NCI-H2171 treated with DMSO at 0.1 percent for 48 hours (cell line): Measurements from ENCODE around the gene YBX2.
"Not testable (repeated sequence)": the region's sequence is repeated elsewhere in the genome, so short reads cannot be mapped to it uniquely, and the experiment has no call there.

Source experiments
- DNase-seq: peaks from one replicate; lab custom pipeline; 2025; lab: John Stamatoyannopoulos, UW

Gene YBX2

GRCh38 chr17:7262935-7263800 is 31.3 kb downstream of the YBX2 start:
- peak; percentile 16 for DNase-seq

- DNase-seq = peak; percentile 73
Measured at GRCh38 chr17:7262192-7262934, 32.1 kb downstream of the YBX2 start, which contains the start of gene CLDN7. TSS of gene CLDN7 (minus strand) at chr17:7262478. CDS start at chr17:7262043, 435 bp downstream.

- no peak for DNase-seq
Measured at GRCh38 chr17:7261379-7262191, 32.9 kb downstream of the YBX2 start.

- DNase-seq = peak; percentile 17
Measured at GRCh38 chr17:7260651-7261378, 33.6 kb downstream of the YBX2 start.

GRCh38 chr17:7260151-7260550 is 34.3 kb downstream of the YBX2 start:
- no peak for DNase-seq

- DNase-seq = no peak
Measured at GRCh38 chr17:7259555-7259889, 34.9 kb downstream of the YBX2 start.

GRCh38 chr17:7258731-7259554 is 35.5 kb downstream of the YBX2 start:
- DNase-seq = no peak

GRCh38 chr17:7256766-7257456 is 37.5 kb downstream of the YBX2 start:
- DNase-seq = no peak

- no peak for DNase-seq
Measured at GRCh38 chr17:7254511-7254910, 39.9 kb downstream of the YBX2 start.

GRCh38 chr17:7253082-7253481 is 41.4 kb downstream of the YBX2 start:
- DNase-seq = no peak

- peak; percentile 93 for DNase-seq
Measured at GRCh38 chr17:7252176-7253043, 42.0 kb downstream of the YBX2 start, which contains the start of gene ELP5. TSS of gene ELP5 (plus strand) at chr17:7252215. CDS start at chr17:7252551, 336 bp downstream.

- DNase-seq = peak; percentile 99
Measured at GRCh38 chr17:7251661-7252175, 42.7 kb downstream of the YBX2 start, which contains the start of gene CTDNEP1. TSS of gene CTDNEP1 (minus strand) at chr17:7251734. CDS start at chr17:7251296, 438 bp downstream.

GRCh38 chr17:7250695-7251627 is 43.5 kb downstream of the YBX2 start:
- DNase-seq = peak; percentile 8

GRCh38 chr17:7249830-7250229 is 44.6 kb downstream of the YBX2 start:
- no peak for DNase-seq

GRCh38 chr17:7249214-7249613 is 45.2 kb downstream of the YBX2 start:
- DNase-seq = no peak

GRCh38 chr17:7248796-7249195 is 45.6 kb downstream of the YBX2 start:
- no peak for DNase-seq

GRCh38 chr17:7246779-7247178 is 47.7 kb downstream of the YBX2 start:
- DNase-seq = no peak

GRCh38 chr17:7243838-7244237 is 50.6 kb downstream of the YBX2 start:
- not testable (repeated sequence) for DNase-seq
